GM12878 (cell line): ENCODE results near the gene MPV17L.

Experiments used
- CHD2 ChIP-seq: IDR thresholded peaks from 2 replicates; pipeline ENCODE4 v1.6.1; 2011; ENCODE audit warnings: low read depth, low read length, improper control_type of control experiment, borderline replicate concordance
- CTCF ChIP-seq, 3 experiments: IDR thresholded peaks in 2 of 3; conservative IDR thresholded peaks in 1 of 3; 2 replicates each; pipeline ENCODE4 v1.5.1; 2011; ENCODE audit warnings: low read depth in 3 of 3, low read length in 3 of 3, mild to moderate bottlenecking in 3 of 3, control low read depth in 2 of 3, moderate library complexity in 2 of 3, inconsistent platforms in 1 of 3, mixed read lengths in 1 of 3; ENCODE audit not compliant: control insufficient read depth in 2 of 3, insufficient read depth in 1 of 3; ENCODE audit errors: extremely low read depth in 1 of 3
- EP300 ChIP-seq, 2 experiments: fragments of 150-350 bp in 1 of 2; IDR thresholded peaks; 2 replicates each; pipeline ENCODE4 v1.6.1; 2011 to 2012; ENCODE audit warnings: low read depth in 2 of 2, low read length in 2 of 2, borderline replicate concordance in 1 of 2, improper control_type of control experiment in 1 of 2, inconsistent platforms in 1 of 2; ENCODE audit not compliant: control insufficient read depth in 1 of 2
- NR2F1 ChIP-seq: fragments of 450-650 bp; conservative IDR thresholded peaks from 2 replicates; pipeline ENCODE4 v1.6.1; 2017; ENCODE audit warnings: mild to moderate bottlenecking
- POLR2A ChIP-seq: IDR thresholded peaks from 2 replicates; pipeline ENCODE4 v1.6.1; 2011; ENCODE audit warnings: low read depth, mild to moderate bottlenecking, low read length
- POLR2AphosphoS5 ChIP-seq: IDR thresholded peaks from 2 replicates; pipeline ENCODE4 v1.6.1; 2011; ENCODE audit warnings: mild to moderate bottlenecking, low read length, inconsistent platforms
- PRDM15 ChIP-seq: fragments of 450-650 bp; formaldehyde crosslinking; IDR thresholded peaks from 2 replicates; pipeline ENCODE4 v1.4.0; 2020; ENCODE audit warnings: mild to moderate bottlenecking, moderate library complexity
- REST ChIP-seq: IDR thresholded peaks from 2 replicates; pipeline ENCODE4 v1.6.1; 2012; ENCODE audit warnings: mild to moderate bottlenecking, low read depth, low read length
- SMC3 ChIP-seq: IDR thresholded peaks from 2 replicates; pipeline ENCODE4 v1.6.1; 2011; ENCODE audit warnings: low read length, improper control_type of control experiment, borderline replicate concordance
- ZNF274 ChIP-seq: IDR thresholded peaks from one replicate; pipeline ENCODE4 v1.8.0; 2011; ENCODE audit not compliant: insufficient read length, insufficient read depth

GRCh38 chr16:15439102-15439501 lies 43.5 kb downstream of the MPV17L start:
- no peak for TF ChIP-seq POLR2A
- no peak for TF ChIP-seq ZNF274
- TF ChIP-seq POLR2AphosphoS5 = no peak
- TF ChIP-seq CTCF (IDR thresholded peaks at IDR 0.05 in 2 of 3, conservative IDR thresholded peaks at IDR 0.05 in 1 of 3; ENCODE audit: control insufficient read depth in 2 of 3, extremely low read depth in 1 of 3, insufficient read depth in 1 of 3, low read depth in 3 of 3, low read length in 3 of 3) = no peak
- no peak for TF ChIP-seq PRDM15 (CRISPR knock-in tag)
- no peak for TF ChIP-seq EP300 (IDR thresholded peaks at IDR 0.05; ENCODE audit: borderline replicate concordance in 1 of 2, control insufficient read depth in 1 of 2, low read depth in 2 of 2, low read length in 2 of 2)
- no peak for TF ChIP-seq REST
- TF ChIP-seq NR2F1 = no peak
- no peak for TF ChIP-seq CHD2
- no peak for TF ChIP-seq SMC3
